Uterus (tissue), 2 donors: ENCODE results near the gene SEH1L.

ENCODE experiments used
- POLR2A ChIP-seq, 2 donors: fragments of 450-650 bp; IDR thresholded peaks; one replicate each; pipeline ENCODE4 v1.6.1; 2016; ENCODE audit warnings: antibody characterized with exemption in 2 of 2, mild to moderate bottlenecking in 1 of 2, moderate library complexity in 1 of 2
- TF ChIP-seq, protein P1 (sequence below), 4 experiments: fragments of 200-600 bp in 2 of 4; fragments of 450-650 bp in 2 of 4; sonication (generic) in 2 of 4; IDR thresholded peaks; one replicate each; pipeline ENCODE4 v1.5.1; 2016 to 2019; ENCODE audit warnings: antibody characterized with exemption in 4 of 4, mild to moderate bottlenecking in 2 of 4, moderate library complexity in 1 of 4

DNA sequence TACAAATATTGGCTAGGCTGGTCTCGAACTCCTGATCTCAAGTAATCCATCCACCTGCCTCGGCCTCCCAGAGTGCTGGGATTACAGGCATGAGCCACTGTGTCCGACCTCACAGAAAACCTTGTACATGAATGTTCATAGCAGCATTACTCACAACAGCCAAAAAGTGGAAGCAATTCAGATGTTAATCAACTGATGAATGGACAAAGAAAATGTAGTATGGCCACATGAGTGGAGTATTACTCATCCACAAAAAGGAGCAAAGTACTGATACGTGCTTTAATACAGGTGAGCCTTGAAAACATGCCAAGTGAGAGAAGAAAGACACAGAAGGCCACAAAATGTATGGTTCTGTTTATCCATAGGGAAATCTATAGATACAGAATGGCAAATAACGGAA is 63.9 kb downstream of the SEH1L start:
- TF ChIP-seq, protein P1, sequence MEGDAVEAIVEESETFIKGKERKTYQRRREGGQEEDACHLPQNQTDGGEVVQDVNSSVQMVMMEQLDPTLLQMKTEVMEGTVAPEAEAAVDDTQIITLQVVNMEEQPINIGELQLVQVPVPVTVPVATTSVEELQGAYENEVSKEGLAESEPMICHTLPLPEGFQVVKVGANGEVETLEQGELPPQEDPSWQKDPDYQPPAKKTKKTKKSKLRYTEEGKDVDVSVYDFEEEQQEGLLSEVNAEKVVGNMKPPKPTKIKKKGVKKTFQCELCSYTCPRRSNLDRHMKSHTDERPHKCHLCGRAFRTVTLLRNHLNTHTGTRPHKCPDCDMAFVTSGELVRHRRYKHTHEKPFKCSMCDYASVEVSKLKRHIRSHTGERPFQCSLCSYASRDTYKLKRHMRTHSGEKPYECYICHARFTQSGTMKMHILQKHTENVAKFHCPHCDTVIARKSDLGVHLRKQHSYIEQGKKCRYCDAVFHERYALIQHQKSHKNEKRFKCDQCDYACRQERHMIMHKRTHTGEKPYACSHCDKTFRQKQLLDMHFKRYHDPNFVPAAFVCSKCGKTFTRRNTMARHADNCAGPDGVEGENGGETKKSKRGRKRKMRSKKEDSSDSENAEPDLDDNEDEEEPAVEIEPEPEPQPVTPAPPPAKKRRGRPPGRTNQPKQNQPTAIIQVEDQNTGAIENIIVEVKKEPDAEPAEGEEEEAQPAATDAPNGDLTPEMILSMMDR (IDR thresholded peaks at IDR 0.05) = no peak
- TF ChIP-seq POLR2A (IDR thresholded peaks at IDR 0.05) = no peak
